GM19468 (cell line): ENCODE measurements around the gene DEDD2.

Source experiments
- ATAC-seq: cut with Tn5 transposase; IDR thresholded peaks from one replicate; pipeline ENCODE4 v1.9.1; 2021; ENCODE audit warnings: mild to moderate bottlenecking, moderate library complexity, moderate number of reproducible peaks; ENCODE audit not compliant: unreplicated experiment; ENCODE audit errors: extremely low read depth

Gene DEDD2

GRCh38 chr19:42151782-42152684, 65.4 kb downstream of the DEDD2 start:
- ATAC-seq, result no peak

GRCh38 chr19:42150911-42151361, 66.5 kb downstream of the DEDD2 start:
- no peak for ATAC-seq

GRCh38 chr19:42150364-42150763, 67.1 kb downstream of the DEDD2 start:
- no peak for ATAC-seq

- no peak for ATAC-seq
Observed at GRCh38 chr19:42149447-42150202, 67.9 kb downstream of the DEDD2 start.
